ENCODE data around the gene MYO7A.

- no peak for TF ChIP-seq CTCF (IDR thresholded peaks at IDR 0.05)
- TF ChIP-seq POLR2A (IDR thresholded peaks at IDR 0.05), result no peak
These were observed 79.7 kb downstream of the MYO7A start for GRCh38 chr11:77207618-77208313.
